Stimulated activated CD8-positive, alpha-beta memory T cell treated with anti-CD3 and anti-CD28 coated beads, Interleukin-12 subunit alpha, Interleukin-12 subunit beta, amount 100 ng/mL, for 1 hour (primary cell): ENCODE measurements around the gene SIRT1.
"Not testable (repeated sequence)": the region's sequence is repeated elsewhere in the genome, so short reads cannot be mapped to it uniquely, and the experiment has no call there.

ENCODE experiments used
- DNase-seq: peaks from one replicate; pipeline ENCODE4 v3.0.0-alpha.2; 2020; ENCODE audit warnings: low read depth

The SIRT1 gene

GRCh38 chr10:67877421-67877820 lies 7.0 kb upstream of the SIRT1 start:
- DNase-seq, result not testable (repeated sequence)

- no peak for DNase-seq
Observed at GRCh38 chr10:67878133-67878532, 6.3 kb upstream of the SIRT1 start.

- DNase-seq, result no peak
Observed at GRCh38 chr10:67883710-67884312, 645 bp upstream of the SIRT1 start.

- DNase-seq, result peak; percentile 64
Observed at GRCh38 chr10:67884842-67885670, 600 bp downstream of the SIRT1 start.

- no peak for DNase-seq
Observed at GRCh38 chr10:67893637-67894036, 9.2 kb downstream of the SIRT1 start.

GRCh38 chr10:67903581-67903980 lies 19.1 kb downstream of the SIRT1 start:
- no peak for DNase-seq

GRCh38 chr10:67912331-67912946 lies 28.0 kb downstream of the SIRT1 start:
- no peak for DNase-seq

- DNase-seq, result no peak
Observed at GRCh38 chr10:67914777-67915340, 30.4 kb downstream of the SIRT1 start.

GRCh38 chr10:67917169-67917568 lies 32.7 kb downstream of the SIRT1 start:
- no peak for DNase-seq

- no peak for DNase-seq
Observed at GRCh38 chr10:67917679-67918078, 33.2 kb downstream of the SIRT1 start.

- DNase-seq, result no peak
Observed at GRCh38 chr10:67921065-67921464, 36.6 kb downstream of the SIRT1 start.

GRCh38 chr10:67923551-67923950 lies 39.1 kb downstream of the SIRT1 start:
- DNase-seq, result no peak

GRCh38 chr10:67924136-67924535 lies 39.7 kb downstream of the SIRT1 start:
- DNase-seq, result no peak

- no peak for DNase-seq
Observed at GRCh38 chr10:67925449-67926005, 41.1 kb downstream of the SIRT1 start.

GRCh38 chr10:67926951-67927350 lies 42.5 kb downstream of the SIRT1 start:
- no peak for DNase-seq

- DNase-seq, result no peak
Observed at GRCh38 chr10:67933199-67933598, 48.7 kb downstream of the SIRT1 start.

- DNase-seq, result no peak
Observed at GRCh38 chr10:67934336-67934735, 49.9 kb downstream of the SIRT1 start.

- no peak for DNase-seq
Observed at GRCh38 chr10:67935223-67935622, 50.8 kb downstream of the SIRT1 start.

GRCh38 chr10:67936416-67936815 lies 52.0 kb downstream of the SIRT1 start:
- DNase-seq, result no peak

GRCh38 chr10:67943917-67944316 lies 59.5 kb downstream of the SIRT1 start:
- DNase-seq, result no peak

GRCh38 chr10:67955614-67956013 lies 71.2 kb downstream of the SIRT1 start:
- DNase-seq, result no peak

GRCh38 chr10:67959839-67960476 lies 75.5 kb downstream of the SIRT1 start:
- no peak for DNase-seq
